ENCODE data around the gene SYNC.

- TF ChIP-seq CTCF (conservative IDR thresholded peaks at IDR 0.05) (no peak), ZFX (IDR thresholded peaks at IDR 0.05) (no peak)
Observed at GRCh38 chr1:32742956-32743355, 40.4 kb upstream of the SYNC start.
